IPS-18a (cell line): Measurements from ENCODE around the gene COL17A1.

Experiments
- H3K27ac ChIP-seq: one replicate; pipeline ENCODE4 v1.5.1; 2013; ENCODE audit warnings: low read length
- H3K27me3 ChIP-seq: one replicate; pipeline ENCODE4 v1.6.1; 2013; ENCODE audit warnings: mild to moderate bottlenecking, low read length; ENCODE audit not compliant: control insufficient read depth, insufficient read depth
- H3K36me3 ChIP-seq: one replicate; pipeline ENCODE4 v1.6.1; 2013; ENCODE audit warnings: low read depth, low read length; ENCODE audit not compliant: control insufficient read depth
- H3K4me1 ChIP-seq: one replicate; pipeline ENCODE4 v1.6.1; 2013; ENCODE audit warnings: low read depth, low read length; ENCODE audit not compliant: control insufficient read depth
- H3K4me3 ChIP-seq: one replicate; pipeline ENCODE4 v1.5.1; 2013; ENCODE audit warnings: low read length
- H3K9ac ChIP-seq: one replicate; pipeline ENCODE4 v1.6.1; 2013; ENCODE audit warnings: mild to moderate bottlenecking, low read length, moderate library complexity
- H3K9me3 ChIP-seq: one replicate; pipeline ENCODE4 v1.6.1; 2013; ENCODE audit warnings: low read depth, low read length; ENCODE audit not compliant: control insufficient read depth

Gene COL17A1

DNA sequence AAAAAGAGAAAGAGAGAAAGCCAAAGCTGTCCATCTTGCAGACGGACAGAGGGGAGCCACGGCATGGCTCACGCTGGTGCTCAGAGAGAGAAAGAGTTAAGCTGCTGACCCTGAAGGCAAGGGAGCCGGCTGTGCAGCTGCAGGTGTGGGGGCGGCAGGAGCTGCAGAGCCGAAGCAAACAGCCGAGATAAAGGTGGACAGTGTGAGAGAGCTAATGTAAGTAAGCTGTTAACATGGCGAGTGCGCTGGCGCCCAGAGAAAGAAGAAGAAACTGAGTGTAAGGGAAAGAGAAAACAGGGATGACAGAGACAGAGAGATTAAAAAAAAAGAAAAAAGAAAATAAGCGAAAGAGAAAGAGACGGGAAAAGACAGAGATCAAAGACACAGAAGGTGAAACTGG is 18.2 kb downstream of the COL17A1 start:
- Histone ChIP-seq H3K36me3 (no peaks in the 10 kb centered on the region), H3K9me3 (no peaks in the 10 kb centered on the region), H3K9ac (peak overlapping the region; percentile 54), H3K4me3 (peak overlapping the region; percentile 31), H3K27ac (peak overlapping the region; percentile 56), H3K27me3 (no peaks in the 10 kb centered on the region), H3K4me1 (peaks cover 36% of the 10 kb centered on the region)

DNA sequence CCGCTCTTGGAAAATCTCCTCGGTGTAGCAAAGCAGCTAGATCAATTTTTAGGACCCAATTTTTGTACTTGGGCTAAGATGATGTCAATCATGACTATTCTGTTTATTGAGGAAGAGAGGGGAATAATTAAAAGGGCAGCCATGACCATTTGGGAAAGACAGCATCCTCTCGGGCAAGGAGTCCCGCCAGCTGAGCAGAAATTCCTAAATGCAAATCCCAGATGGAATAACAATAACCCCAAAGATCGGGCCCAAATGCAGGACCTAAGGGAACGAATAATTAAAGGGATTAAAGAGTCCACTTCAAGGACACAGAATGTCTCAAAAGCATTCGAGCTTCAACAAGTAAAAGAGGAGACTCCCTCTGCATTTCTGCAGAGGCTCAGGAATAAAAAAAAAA is 18.7 kb downstream of the COL17A1 start:
- Histone ChIP-seq H3K36me3 (no peaks in the 10 kb centered on the region), H3K27me3 (no peaks in the 10 kb centered on the region), H3K4me1 (peaks cover 36% of the 10 kb centered on the region), H3K4me3 (peak overlapping the region; percentile 31), H3K27ac (no peak overlapping the region), H3K9me3 (no peaks in the 10 kb centered on the region), H3K9ac (peak overlapping the region; percentile 54)

DNA sequence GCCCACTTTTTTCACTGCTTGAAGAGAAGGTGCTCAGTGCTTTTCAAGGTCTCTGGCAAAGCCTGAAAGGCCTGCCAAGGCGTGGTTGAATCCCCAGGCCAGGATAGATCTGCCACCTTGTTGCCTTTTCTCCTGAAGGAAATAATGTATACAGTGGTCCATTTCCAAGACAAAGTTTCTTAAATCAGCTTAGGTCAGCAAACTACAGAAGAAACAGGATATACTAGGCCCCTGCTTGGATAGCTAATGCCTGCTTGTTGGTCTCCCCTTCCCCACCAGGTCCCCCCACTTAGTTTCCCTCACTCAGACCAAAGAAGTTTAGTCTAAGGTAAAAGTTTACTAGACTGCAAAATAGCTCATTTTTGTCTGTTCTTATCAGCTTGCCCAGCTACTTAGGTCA is 19.9 kb downstream of the COL17A1 start:
- no peak overlapping the region for H3K4me3 ChIP-seq
- H3K9me3 ChIP-seq: no peaks in the 10 kb centered on the region
- no peak overlapping the region for H3K27ac ChIP-seq
- H3K27me3 ChIP-seq: no peaks in the 10 kb centered on the region
- no peaks in the 10 kb centered on the region for H3K36me3 ChIP-seq
- H3K9ac ChIP-seq: no peak overlapping the region
- H3K4me1 ChIP-seq: peaks cover 36% of the 10 kb centered on the region

DNA sequence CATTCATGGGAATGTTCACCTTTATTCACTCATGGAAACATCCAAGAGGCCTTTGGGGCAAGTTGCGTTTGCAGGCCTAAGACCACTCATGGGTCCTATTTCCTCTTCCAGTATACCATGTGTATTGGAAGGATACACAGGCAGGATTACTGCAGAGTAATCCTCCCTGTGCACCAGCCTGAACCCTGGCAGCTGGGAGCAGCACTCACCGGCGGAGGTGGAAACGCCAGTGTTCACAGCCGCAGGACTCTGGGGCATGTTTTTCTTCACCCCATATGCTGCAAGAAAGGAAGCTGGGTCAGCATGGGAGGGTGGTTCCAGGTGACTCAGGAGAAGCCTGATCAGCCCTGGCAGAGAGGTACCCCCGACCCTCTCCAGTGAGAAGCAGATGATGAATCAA is 24.5 kb downstream of the COL17A1 start:
- Histone ChIP-seq H3K4me1 (peaks cover 24% of the 10 kb centered on the region), H3K9me3 (no peaks in the 10 kb centered on the region), H3K36me3 (no peaks in the 10 kb centered on the region), H3K4me3 (no peak overlapping the region), H3K9ac (no peak overlapping the region), H3K27me3 (no peaks in the 10 kb centered on the region), H3K27ac (no peak overlapping the region)

DNA sequence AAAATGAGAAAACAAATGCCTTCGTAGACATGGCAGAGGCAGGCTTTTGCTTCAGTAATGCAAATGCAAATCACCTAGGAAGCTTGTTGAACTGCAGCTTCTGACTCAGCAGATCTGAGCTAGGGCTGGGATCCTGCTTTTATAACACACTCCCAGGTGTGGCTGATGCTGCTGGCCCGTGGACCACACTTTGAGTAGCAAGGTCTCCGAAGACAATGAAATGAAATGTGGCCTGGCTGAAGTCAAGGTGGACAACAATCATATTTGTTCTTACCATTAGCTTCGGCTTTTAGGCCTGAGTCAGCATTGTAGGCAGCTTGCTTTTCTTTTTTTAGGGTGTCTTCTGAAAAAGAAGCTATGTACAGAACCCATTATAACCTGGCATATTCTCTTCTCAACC is 26.3 kb downstream of the COL17A1 start:
- Histone ChIP-seq H3K9me3 (no peaks in the 10 kb centered on the region), H3K36me3 (no peaks in the 10 kb centered on the region), H3K27ac (peak overlapping the region; percentile 79), H3K9ac (no peak overlapping the region), H3K27me3 (no peaks in the 10 kb centered on the region), H3K4me1 (peaks cover 21% of the 10 kb centered on the region), H3K4me3 (no peak overlapping the region)

DNA sequence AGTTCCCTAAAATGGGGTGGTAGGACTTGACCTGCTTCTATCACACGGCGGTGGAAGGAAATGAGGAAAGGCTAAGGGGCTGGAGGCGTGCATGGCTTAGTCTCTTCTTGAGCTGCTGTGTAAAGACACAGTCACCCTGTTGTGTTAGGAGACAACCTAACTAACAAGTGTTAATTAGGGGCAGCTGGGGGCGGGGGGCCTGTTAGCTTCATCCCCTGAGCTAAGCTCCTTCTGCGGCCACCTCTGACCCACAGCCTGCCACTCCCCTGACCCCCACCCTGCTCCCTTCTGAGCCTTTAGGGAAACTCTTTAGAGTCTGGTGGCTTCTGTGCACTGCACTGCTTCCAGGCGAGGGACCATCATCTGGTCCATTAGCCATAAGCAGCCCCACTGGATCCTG is 28.0 kb downstream of the COL17A1 start:
- Histone ChIP-seq H3K9ac (no peak overlapping the region), H3K4me3 (no peak overlapping the region), H3K4me1 (peaks cover 21% of the 10 kb centered on the region), H3K9me3 (no peaks in the 10 kb centered on the region), H3K36me3 (no peaks in the 10 kb centered on the region), H3K27me3 (no peaks in the 10 kb centered on the region), H3K27ac (no peak overlapping the region)

DNA sequence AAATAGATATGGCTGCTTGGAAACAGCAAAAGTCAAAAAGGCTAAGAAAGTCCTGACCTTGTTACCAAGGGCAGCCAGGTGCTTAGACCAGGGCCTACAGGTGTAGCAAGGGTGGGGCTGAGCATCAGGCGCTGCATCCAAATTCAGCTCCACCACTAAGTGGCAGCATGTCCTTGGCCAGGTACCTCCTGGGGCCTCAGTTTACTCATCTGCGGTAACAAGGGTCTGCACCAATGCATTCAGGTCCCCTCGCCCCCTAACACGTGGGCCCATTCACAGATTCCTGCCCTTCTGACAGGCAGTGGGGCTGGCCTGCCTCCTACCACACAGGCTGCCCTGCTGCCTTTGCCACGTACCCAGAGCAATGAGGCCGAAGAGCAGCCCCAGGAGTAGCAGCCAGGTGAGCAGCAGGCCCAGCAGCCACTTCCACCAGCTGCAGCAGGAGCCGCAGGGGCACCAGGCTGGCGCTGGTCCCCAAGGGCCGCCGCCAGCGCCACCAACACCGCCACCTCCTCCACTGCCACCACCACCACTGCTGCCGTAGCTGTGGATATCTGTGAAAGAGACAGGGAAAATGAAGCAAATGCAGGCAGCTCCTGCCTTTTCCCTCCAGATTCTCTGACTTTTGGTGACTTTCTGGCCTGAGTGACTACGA is 28.9 kb downstream of the COL17A1 start:
- Histone ChIP-seq H3K36me3 (no peaks in the 10 kb centered on the region), H3K27ac (no peak overlapping the region), H3K4me3 (no peak overlapping the region), H3K4me1 (peaks cover 21% of the 10 kb centered on the region), H3K27me3 (no peaks in the 10 kb centered on the region), H3K9me3 (no peaks in the 10 kb centered on the region), H3K9ac (no peak overlapping the region)

DNA sequence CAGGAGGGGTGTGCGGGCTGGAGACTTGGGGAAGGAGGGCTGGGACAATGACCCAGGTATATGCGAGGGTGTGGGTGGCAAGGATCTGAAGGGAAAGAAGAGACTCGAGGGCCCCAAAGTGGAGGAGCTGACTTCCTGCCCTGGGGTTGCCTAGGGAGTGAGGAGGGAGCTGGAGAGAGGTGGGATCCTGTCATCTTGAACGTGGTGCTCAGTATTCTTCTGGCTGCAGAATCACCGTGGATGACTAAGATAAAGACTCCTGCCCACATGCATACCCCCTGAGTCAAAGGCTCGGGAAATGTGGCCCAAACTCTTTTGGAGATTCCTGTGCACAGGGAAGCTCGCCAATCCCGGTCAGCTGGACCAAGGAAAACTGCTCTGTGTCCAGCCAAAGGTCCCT is 31.2 kb downstream of the COL17A1 start:
- Histone ChIP-seq H3K4me3 (no peak overlapping the region), H3K9me3 (no peaks in the 10 kb centered on the region), H3K9ac (no peak overlapping the region), H3K4me1 (peaks cover 14% of the 10 kb centered on the region), H3K27me3 (no peaks in the 10 kb centered on the region), H3K27ac (no peak overlapping the region), H3K36me3 (no peaks in the 10 kb centered on the region)

DNA sequence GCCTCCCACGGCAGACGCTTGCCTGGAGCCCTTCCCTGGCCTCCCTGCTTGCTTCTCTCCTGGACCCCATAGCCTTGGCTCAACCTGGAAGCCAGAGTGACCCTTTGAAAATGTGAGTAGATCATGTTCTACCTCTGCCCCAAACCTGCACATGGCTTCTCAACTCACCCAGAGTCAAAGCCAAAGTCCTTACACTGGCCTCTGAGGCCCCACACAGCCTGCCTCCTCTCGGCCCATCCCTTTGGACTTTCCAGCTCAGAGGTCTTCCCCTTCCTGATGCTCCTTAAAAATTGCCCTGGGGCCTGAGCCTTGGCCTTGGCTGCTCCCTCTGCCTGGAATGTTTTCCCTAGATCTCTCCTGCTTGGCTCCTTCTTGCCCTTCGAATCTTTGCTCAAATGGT is 32.5 kb downstream of the COL17A1 start:
- Histone ChIP-seq H3K9ac (no peak overlapping the region), H3K27ac (no peak overlapping the region), H3K9me3 (no peaks in the 10 kb centered on the region), H3K27me3 (no peaks in the 10 kb centered on the region), H3K4me1 (peaks cover 8% of the 10 kb centered on the region), H3K36me3 (no peaks in the 10 kb centered on the region), H3K4me3 (no peak overlapping the region)

DNA sequence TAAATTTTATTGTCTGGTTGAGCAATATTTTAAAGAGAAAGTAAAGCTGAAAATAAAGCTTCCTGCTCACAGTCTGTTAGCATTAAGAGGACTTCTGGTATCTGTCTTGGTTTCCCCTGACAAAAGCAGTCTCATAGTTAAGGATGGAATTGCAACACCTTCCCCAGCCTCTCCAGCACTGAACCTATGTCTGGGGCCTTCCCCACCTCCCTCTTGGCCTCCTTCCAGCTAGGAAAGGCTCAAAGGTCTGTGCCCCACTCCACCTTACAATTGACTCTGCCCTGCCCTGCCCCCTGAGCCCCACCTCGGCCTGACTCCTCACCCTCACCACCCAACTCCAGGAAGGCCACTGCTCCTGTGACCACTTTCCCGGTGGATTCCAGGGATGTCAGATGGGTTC is 33.2 kb downstream of the COL17A1 start:
- H3K4me1 ChIP-seq: peaks cover 1% of the 10 kb centered on the region
- no peaks in the 10 kb centered on the region for H3K27me3 ChIP-seq
- H3K27ac ChIP-seq: no peak overlapping the region
- H3K36me3 ChIP-seq: no peaks in the 10 kb centered on the region
- no peak overlapping the region for H3K9ac ChIP-seq
- no peak overlapping the region for H3K4me3 ChIP-seq
- no peaks in the 10 kb centered on the region for H3K9me3 ChIP-seq

DNA sequence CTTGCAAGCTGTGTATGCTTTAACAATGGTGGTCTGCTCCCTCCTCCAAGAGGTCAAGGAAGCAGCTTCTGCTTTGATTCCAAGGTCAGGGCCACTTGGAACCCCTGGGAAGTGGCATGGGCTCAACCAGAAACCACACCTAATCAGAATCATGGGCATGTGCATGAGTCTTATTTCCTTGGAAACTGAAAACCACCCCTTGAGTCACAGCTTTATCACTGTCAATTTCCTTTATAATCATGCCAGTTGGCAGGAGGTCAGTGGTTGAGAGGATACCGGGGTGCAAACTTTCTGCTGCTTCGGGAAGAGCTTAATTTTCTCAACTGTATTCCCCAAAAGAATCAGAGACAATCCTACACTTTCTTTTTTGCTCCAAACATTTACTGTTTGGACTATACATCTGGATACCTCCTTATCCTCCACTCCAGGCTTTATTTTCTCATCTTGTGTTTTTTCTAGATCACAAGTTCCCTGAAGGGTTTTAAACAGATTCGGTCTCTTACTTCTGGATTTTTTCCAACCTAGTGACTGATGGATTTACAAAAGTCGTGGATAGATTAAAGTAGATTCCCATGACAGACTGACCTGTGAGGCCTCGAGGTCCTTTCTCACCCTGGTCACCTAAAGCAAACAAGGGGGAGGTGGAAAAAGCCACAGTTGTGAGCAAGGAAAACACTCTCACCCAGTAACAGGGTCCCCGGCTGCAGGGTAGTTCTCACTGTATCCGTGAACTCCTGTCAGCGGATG is 36.0 kb downstream of the COL17A1 start:
- Histone ChIP-seq H3K4me1 (peaks cover 9% of the 10 kb centered on the region), H3K4me3 (no peak overlapping the region), H3K27me3 (no peaks in the 10 kb centered on the region), H3K9me3 (no peaks in the 10 kb centered on the region), H3K27ac (no peak overlapping the region), H3K36me3 (no peaks in the 10 kb centered on the region), H3K9ac (no peak overlapping the region)

DNA sequence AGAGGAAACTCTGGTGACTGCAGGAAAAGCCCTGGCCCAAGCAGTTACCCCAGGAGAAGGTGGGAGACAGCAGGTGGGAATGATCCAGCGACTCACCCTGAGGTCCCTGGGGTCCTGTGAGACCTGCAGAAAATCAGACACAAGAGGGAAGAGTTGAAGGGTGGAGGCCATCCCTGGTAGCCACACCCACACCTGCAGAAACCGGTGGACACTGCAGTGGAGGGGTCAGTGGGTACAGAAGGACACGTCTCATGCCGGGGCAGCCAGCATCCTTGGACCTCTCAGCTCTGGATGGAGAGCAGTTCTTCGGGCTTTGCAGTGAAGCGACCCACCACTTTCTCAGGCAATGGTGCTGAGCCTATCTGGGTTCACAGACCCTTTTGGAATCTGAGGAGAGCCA is 39.0 kb downstream of the COL17A1 start:
- Histone ChIP-seq H3K36me3 (no peaks in the 10 kb centered on the region), H3K4me1 (peaks cover 9% of the 10 kb centered on the region), H3K27ac (no peak overlapping the region), H3K4me3 (no peak overlapping the region), H3K27me3 (no peaks in the 10 kb centered on the region), H3K9me3 (no peaks in the 10 kb centered on the region), H3K9ac (no peak overlapping the region)
